Astrocyte (in vitro differentiated cells and primary cell): ENCODE results near the gene SUN5.

Experiments used
- EZH2 ChIP-seq: IDR thresholded peaks from 2 replicates; pipeline ENCODE4 v1.6.1; 2012; ENCODE audit warnings: mild to moderate bottlenecking, low read length, inconsistent platforms; ENCODE audit not compliant: insufficient read depth
- TF ChIP-seq, protein P1 (sequence below): IDR thresholded peaks from 2 replicates; pipeline ENCODE4 v1.5.1; 2011; ENCODE audit warnings: low read depth, mild to moderate bottlenecking, inconsistent platforms, low read length, moderate library complexity; ENCODE audit not compliant: insufficient read depth

DNA sequence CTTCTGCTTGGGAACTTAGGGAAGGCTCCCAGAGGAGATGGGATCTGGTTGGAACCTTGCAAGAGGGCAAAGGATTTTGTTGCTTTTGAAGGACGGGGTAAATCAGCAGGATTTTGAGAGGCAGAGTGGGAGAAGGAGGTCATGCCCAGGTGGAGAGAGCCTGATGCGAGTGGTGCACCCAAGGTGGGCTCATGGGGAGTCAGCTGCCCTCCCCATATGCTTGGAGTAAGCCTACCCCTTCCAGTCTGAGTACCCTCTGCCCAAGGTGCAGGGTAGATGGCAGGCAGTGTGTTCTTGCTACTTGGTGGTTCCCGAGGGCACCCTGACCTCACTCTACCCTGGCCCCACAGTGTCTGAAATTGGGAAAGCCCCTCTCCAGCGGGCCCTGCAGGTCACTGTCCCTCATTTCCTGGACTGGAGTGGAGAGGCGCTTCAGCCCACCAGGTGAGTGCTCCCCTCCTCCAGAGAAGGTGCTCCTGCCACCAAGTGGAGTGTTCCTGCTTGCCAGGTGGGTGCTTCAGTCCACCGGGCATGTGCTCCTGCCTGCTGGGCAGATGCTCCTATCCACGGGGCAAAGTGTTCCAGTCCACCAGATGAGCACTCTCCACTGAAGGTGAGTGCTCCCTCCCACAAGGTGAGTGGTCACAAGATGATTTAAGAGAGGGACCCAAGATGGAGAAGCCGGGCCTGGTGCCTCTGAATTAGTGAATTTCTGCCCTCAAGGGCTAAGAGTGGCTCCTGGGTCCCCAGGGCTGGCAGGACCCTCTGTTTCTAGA lies 6.6 kb upstream of the SUN5 start:
- TF ChIP-seq, protein P1, sequence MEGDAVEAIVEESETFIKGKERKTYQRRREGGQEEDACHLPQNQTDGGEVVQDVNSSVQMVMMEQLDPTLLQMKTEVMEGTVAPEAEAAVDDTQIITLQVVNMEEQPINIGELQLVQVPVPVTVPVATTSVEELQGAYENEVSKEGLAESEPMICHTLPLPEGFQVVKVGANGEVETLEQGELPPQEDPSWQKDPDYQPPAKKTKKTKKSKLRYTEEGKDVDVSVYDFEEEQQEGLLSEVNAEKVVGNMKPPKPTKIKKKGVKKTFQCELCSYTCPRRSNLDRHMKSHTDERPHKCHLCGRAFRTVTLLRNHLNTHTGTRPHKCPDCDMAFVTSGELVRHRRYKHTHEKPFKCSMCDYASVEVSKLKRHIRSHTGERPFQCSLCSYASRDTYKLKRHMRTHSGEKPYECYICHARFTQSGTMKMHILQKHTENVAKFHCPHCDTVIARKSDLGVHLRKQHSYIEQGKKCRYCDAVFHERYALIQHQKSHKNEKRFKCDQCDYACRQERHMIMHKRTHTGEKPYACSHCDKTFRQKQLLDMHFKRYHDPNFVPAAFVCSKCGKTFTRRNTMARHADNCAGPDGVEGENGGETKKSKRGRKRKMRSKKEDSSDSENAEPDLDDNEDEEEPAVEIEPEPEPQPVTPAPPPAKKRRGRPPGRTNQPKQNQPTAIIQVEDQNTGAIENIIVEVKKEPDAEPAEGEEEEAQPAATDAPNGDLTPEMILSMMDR: no peak
- TF ChIP-seq EZH2: no peak
